ENCODE results near the gene ABCC5. TPM values are rescaled to one million over a fixed set of nuclear protein-coding genes. Genes with fewer than 3 reads are reported as not detected.

The ABCC5 gene
- 47.3 and 50.9 TPM in 2 replicates for total RNA-seq
- long read RNA-seq, full-length matches to known transcripts = 39 of 65 reads
- long read RNA-seq, partial matches to known transcripts = 12 of 65 reads
- long read RNA-seq, other reads (novel, unspliced or antisense) = 14 of 65 reads

DNA sequence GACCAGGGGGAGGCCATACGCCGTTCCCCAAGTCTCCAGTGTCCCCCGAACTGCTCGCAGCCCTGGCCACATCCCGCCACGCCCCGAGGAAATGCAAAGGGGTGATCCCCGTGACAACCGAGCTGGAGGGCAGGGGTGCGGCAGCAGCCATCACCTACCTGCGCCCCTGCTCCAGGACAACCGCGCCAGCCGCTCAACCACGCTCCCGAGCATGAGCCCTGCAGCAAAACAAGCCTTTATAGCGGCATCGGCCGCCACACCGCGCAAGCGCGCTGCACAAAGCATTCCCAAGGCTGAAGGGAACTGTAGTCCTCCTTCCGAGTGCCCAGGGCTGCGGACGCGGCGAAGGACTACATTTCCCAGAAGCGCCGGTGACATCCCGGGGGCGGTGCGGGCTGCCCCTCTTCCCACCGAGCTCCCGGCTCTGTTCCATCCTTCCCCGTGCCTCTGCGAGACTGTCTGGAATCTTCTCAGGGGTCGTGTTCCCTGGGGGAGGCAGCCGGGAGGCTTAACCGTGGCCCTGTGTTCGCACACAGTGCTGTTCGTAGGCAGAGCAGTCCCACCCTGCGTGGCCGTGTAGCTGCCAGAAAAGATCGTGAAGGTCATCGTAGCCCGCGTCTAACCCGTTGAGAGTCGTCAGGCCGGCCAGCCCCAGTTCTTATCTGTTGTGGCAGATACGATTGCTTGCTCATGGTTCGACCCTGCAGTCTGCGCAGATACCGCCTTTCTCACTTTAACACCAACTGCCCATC lies at the start of gene ABCC5:
Gene ABCC5 (minus strand): TSS at position 213 of the 752 bp plus-strand sequence. CDS start 3,492 bp downstream, outside the sequence.
- Mint-ChIP-seq H3K9me3 (no peaks in the 10 kb centered on the region), H3K27me3 (ENCODE audit: low read depth) (peaks cover 6% of the 10 kb centered on the region), H3K36me3 (ENCODE audit: low read depth) (no peaks in the 10 kb centered on the region), H3K4me1 (peaks cover 35% of the 10 kb centered on the region), H3K4me3 (peak within 1 kb of the TSS; percentile 100), H3K27ac (ENCODE audit: unreplicated experiment) (peak within 1 kb of the TSS; percentile 96)
- TF ChIP-seq, protein P1, sequence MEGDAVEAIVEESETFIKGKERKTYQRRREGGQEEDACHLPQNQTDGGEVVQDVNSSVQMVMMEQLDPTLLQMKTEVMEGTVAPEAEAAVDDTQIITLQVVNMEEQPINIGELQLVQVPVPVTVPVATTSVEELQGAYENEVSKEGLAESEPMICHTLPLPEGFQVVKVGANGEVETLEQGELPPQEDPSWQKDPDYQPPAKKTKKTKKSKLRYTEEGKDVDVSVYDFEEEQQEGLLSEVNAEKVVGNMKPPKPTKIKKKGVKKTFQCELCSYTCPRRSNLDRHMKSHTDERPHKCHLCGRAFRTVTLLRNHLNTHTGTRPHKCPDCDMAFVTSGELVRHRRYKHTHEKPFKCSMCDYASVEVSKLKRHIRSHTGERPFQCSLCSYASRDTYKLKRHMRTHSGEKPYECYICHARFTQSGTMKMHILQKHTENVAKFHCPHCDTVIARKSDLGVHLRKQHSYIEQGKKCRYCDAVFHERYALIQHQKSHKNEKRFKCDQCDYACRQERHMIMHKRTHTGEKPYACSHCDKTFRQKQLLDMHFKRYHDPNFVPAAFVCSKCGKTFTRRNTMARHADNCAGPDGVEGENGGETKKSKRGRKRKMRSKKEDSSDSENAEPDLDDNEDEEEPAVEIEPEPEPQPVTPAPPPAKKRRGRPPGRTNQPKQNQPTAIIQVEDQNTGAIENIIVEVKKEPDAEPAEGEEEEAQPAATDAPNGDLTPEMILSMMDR (conservative IDR thresholded peaks at IDR 0.05) = peak; percentile 61
- peak; percentile 84 for DNase-seq (ENCODE audit: low read depth, low spot score)

DNA sequence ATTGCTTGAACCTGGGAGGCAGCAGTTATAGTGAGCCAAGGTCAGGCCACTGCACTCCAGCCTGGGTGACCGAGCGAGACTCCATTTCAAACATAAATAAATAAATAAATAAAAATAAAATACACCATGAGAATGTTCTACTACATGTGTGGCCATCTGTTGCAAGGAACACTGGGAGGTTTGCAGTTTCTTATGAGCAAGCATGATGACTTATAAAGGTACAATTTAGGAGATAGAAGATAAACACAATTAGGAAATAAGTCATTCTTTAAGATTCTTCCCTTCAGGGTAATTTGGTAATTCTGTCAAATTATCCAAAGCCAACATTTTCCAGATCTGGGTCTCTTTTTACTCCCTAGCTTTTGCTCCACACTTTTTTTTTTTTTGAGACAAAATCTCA lies 48.5 kb upstream of the ABCC5 start:
- Mint-ChIP-seq H3K27ac (ENCODE audit: unreplicated experiment) (no peak overlapping the region), H3K9me3 (peaks cover 7% of the 10 kb centered on the region)

DNA sequence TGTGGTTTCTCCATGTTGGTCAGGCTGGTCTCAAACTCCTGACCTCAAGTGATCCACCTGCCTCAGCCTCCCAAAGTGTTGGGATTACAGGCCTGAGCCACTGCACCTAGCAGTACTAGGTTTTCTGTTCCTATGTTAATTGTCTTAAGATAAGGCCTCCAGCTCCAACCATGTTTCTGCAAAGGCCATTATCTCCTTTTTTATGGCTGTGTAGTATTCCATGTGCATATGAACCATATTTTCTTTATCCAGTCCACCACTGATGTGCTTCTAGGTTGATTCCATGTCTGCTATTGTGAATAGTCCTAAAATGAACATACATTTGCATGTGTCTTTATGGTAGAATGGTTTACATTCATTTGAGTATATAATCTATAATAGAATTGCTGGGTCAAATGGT lies 45.0 kb upstream of the ABCC5 start:
- no peak overlapping the region for H3K27ac Mint-ChIP-seq (ENCODE audit: unreplicated experiment)
- no peaks in the 10 kb centered on the region for H3K36me3 Mint-ChIP-seq (ENCODE audit: low read depth)
- peaks cover 3% of the 10 kb centered on the region for H3K27me3 Mint-ChIP-seq (ENCODE audit: low read depth)
- H3K9me3 Mint-ChIP-seq = no peaks in the 10 kb centered on the region
- no peak for DNase-seq (ENCODE audit: low read depth, low spot score)
- H3K4me1 Mint-ChIP-seq = no peaks in the 10 kb centered on the region
- no peak overlapping the region for H3K4me3 Mint-ChIP-seq
- TF ChIP-seq, protein P1 (conservative IDR thresholded peaks at IDR 0.05) = no peak

More for the DNA sequence above, 48.5 kb upstream of the ABCC5 start:
- Mint-ChIP-seq H3K36me3 (ENCODE audit: low read depth) (no peaks in the 10 kb centered on the region), H3K4me3 (no peak overlapping the region), H3K27me3 (ENCODE audit: low read depth) (peaks cover 3% of the 10 kb centered on the region), H3K4me1 (no peaks in the 10 kb centered on the region)
- TF ChIP-seq, protein P1 (conservative IDR thresholded peaks at IDR 0.05) = no peak
- DNase-seq (ENCODE audit: low read depth, low spot score) = no peak

GRCh38 chr3:184059424-184059823 lies 41.7 kb upstream of the ABCC5 start:
- no peak overlapping the region for H3K4me3 Mint-ChIP-seq
- no peaks in the 10 kb centered on the region for H3K36me3 Mint-ChIP-seq (ENCODE audit: low read depth)
- DNase-seq (ENCODE audit: low read depth, low spot score) = no peak
- TF ChIP-seq, protein P1 (conservative IDR thresholded peaks at IDR 0.05) = no peak
- no peak overlapping the region for H3K27ac Mint-ChIP-seq (ENCODE audit: unreplicated experiment)
- H3K9me3 Mint-ChIP-seq = no peaks in the 10 kb centered on the region
- no peaks in the 10 kb centered on the region for H3K4me1 Mint-ChIP-seq
- peaks cover 3% of the 10 kb centered on the region for H3K27me3 Mint-ChIP-seq (ENCODE audit: low read depth)

DNA sequence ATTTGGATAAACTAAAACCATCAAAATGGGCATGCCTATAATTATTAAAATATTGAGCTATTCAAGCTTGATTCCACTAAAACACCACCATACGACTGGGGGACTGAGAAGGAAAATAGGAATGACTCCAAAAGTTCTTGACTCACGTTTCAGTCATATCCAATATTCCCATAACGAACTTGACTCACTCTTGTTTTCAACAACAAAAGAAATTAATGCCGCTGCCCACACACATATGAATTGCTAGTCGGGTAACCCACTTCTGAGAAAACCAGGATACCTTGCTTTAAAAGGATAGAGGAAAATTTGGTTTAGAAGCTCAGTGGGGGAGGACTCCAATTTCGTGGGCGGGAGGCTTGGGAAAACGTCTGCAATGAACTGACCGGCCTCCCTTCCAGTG lies 40.3 kb upstream of the ABCC5 start:
- no peaks in the 10 kb centered on the region for H3K36me3 Mint-ChIP-seq (ENCODE audit: low read depth)
- no peaks in the 10 kb centered on the region for H3K27me3 Mint-ChIP-seq (ENCODE audit: low read depth)
- H3K4me1 Mint-ChIP-seq = no peaks in the 10 kb centered on the region
- no peak for DNase-seq (ENCODE audit: low read depth, low spot score)
- H3K9me3 Mint-ChIP-seq = no peaks in the 10 kb centered on the region
- H3K4me3 Mint-ChIP-seq = no peak overlapping the region
- no peak overlapping the region for H3K27ac Mint-ChIP-seq (ENCODE audit: unreplicated experiment)
- TF ChIP-seq, protein P1 (conservative IDR thresholded peaks at IDR 0.05) = no peak
